ENCODE data around the gene PHKG1. TPM values are rescaled to one million over a fixed set of nuclear protein-coding genes. Genes with fewer than 3 reads are reported as not detected.
"Not testable (repeated sequence)": the region's sequence is repeated elsewhere in the genome, so short reads cannot be mapped to it uniquely, and the experiment has no call there.

PHKG1 gene
- total RNA-seq, 2 donors from 2014 or later: 1.1 to 1.7 TPM

GRCh38 chr7:56087445-56087844 is 5.3 kb downstream of the PHKG1 start:
- intact Hi-C loops (cut with DNase I): no loop called here
- TF ChIP-seq CTCF (IDR thresholded peaks at IDR 0.05): no peak
- no peak for DNase-seq

GRCh38 chr7:56086761-56087160 is 6.0 kb downstream of the PHKG1 start:
- no peak overlapping the region for H3K27ac ChIP-seq
- DNase-seq: no peak
- no peak overlapping the region for H3K9ac ChIP-seq (ENCODE audit: low read depth in 2 of 2, low read length in 2 of 2)
- H3K36me3 ChIP-seq: no peaks in the 10 kb centered on the region
- no peak for TF ChIP-seq CTCF (IDR thresholded peaks at IDR 0.05)
- no peaks in the 10 kb centered on the region for H3K27me3 ChIP-seq
- H3K4me1 ChIP-seq: no peaks in the 10 kb centered on the region
- no peaks in the 10 kb centered on the region for H3K9me3 ChIP-seq
- H3K4me3 ChIP-seq: no peak overlapping the region
- intact Hi-C loops (cut with DNase I): no loop called here

More at GRCh38 chr7:56087445-56087844, 5.3 kb downstream of the PHKG1 start:
- Histone ChIP-seq H3K9ac (ENCODE audit: low read depth in 2 of 2, low read length in 2 of 2) (peak overlapping the region in 1 of 2 donors; percentile 35), H3K27ac (no peak overlapping the region), H3K4me1 (no peaks in the 10 kb centered on the region), H3K4me3 (no peak overlapping the region), H3K9me3 (no peaks in the 10 kb centered on the region), H3K36me3 (no peaks in the 10 kb centered on the region), H3K27me3 (no peaks in the 10 kb centered on the region)

GRCh38 chr7:56083150-56083785 is 9.5 kb downstream of the PHKG1 start:
- H3K4me3 ChIP-seq: no peak overlapping the region
- no peaks in the 10 kb centered on the region for H3K27me3 ChIP-seq
- intact Hi-C loops (cut with DNase I): no loop called here
- no peaks in the 10 kb centered on the region for H3K9me3 ChIP-seq
- TF ChIP-seq CTCF (IDR thresholded peaks at IDR 0.05): no peak
- H3K4me1 ChIP-seq: no peaks in the 10 kb centered on the region
- H3K36me3 ChIP-seq: no peaks in the 10 kb centered on the region
- no peak overlapping the region for H3K9ac ChIP-seq (ENCODE audit: low read depth in 2 of 2, low read length in 2 of 2)
- H3K27ac ChIP-seq: no peak overlapping the region
- DNase-seq: no peak

- Histone ChIP-seq H3K4me3 (no peak overlapping the region), H3K4me1 (no peaks in the 10 kb centered on the region), H3K27ac (no peak overlapping the region), H3K27me3 (no peaks in the 10 kb centered on the region), H3K36me3 (no peaks in the 10 kb centered on the region), H3K9me3 (no peaks in the 10 kb centered on the region), H3K9ac (ENCODE audit: low read depth in 2 of 2, low read length in 2 of 2) (no peak overlapping the region)
- intact Hi-C loops (cut with DNase I): no loop called here
- no peak for TF ChIP-seq CTCF (IDR thresholded peaks at IDR 0.05)
- DNase-seq: no peak
These were observed 11.0 kb downstream of the PHKG1 start for GRCh38 chr7:56081626-56082340.

GRCh38 chr7:56080726-56081435 is 11.9 kb downstream of the PHKG1 start:
- H3K36me3 ChIP-seq; H3K4me3 ChIP-seq; H3K27ac ChIP-seq; intact Hi-C loops (cut with DNase I); H3K4me1 ChIP-seq; H3K9me3 ChIP-seq; DNase-seq; H3K27me3 ChIP-seq; H3K9ac ChIP-seq (ENCODE audit: low read depth in 2 of 2, low read length in 2 of 2): not testable (repeated sequence)

All from colonic mucosa (tissue), 4 donors.